Measurements from ENCODE around the gene FXYD7.
A peak's percentile ranks its signal among the peaks of the same experiment; 100 is the strongest.

The FXYD7 gene, protein sequence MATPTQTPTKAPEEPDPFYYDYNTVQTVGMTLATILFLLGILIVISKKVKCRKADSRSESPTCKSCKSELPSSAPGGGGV

DNA sequence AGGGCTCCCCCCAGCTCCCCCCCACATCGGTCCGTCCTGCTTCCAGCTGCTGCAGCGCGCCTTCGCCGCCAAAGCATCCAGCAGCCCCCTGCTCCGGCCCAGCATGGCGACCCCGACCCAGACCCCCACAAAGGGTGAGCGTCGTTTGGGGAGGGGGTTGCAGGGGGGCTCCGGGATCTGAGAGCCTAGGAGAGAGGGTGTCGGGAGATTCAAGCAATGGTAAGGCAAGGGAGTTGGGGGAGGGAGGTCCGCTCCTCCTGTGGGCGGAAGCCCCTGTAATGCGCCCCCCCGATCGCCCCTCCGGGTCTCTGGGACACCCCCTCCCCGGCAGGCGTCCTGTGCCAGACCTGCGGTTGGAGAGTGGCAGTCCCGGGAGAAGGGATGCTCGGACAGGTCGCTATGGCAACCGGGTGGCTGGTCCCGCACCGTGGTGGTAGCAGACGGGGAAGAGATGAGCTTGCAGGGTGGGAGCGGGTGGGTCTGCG is at the start of gene FXYD7:
FXYD7 (plus strand) TSS at position 25 of the 485 bp plus-strand sequence; CDS start at position 104, 79 bp downstream.
- peak within 1 kb of the TSS; percentile 62 for H3K4me2 ChIP-seq (ENCODE audit: low read length)
- no peaks in the 10 kb centered on the region for H3K27me3 ChIP-seq (ENCODE audit: insufficient read depth, low read length)
- H4K20me1 ChIP-seq (ENCODE audit: insufficient read depth, low read length), result no peaks in the 10 kb centered on the region
- peak within 1 kb of the TSS; percentile 27; the same call in 1 of the 2 replicates for H3K9ac ChIP-seq (ENCODE audit: low read length)
- H3K9me3 ChIP-seq (ENCODE audit: low read length), result no peaks in the 10 kb centered on the region
- no peaks in the 10 kb centered on the region; the same call in 1 of the 2 replicates for H3F3A ChIP-seq (ENCODE audit: insufficient read depth, low read length)
- H3K9me2 ChIP-seq (ENCODE audit: low read depth, low read length), result no peaks in the 10 kb centered on the region
- H3K4me1 ChIP-seq (ENCODE audit: insufficient read depth, low read length, severe bottlenecking), result peaks cover 15% of the 10 kb centered on the region
- H3K36me3 ChIP-seq (ENCODE audit: insufficient read depth, low read length), result no peaks in the 10 kb centered on the region
- TF ChIP-seq EZH2 (IDR thresholded peaks at IDR 0.05; ENCODE audit: borderline replicate concordance, low read length), result no peak
- TF ChIP-seq, protein P1, sequence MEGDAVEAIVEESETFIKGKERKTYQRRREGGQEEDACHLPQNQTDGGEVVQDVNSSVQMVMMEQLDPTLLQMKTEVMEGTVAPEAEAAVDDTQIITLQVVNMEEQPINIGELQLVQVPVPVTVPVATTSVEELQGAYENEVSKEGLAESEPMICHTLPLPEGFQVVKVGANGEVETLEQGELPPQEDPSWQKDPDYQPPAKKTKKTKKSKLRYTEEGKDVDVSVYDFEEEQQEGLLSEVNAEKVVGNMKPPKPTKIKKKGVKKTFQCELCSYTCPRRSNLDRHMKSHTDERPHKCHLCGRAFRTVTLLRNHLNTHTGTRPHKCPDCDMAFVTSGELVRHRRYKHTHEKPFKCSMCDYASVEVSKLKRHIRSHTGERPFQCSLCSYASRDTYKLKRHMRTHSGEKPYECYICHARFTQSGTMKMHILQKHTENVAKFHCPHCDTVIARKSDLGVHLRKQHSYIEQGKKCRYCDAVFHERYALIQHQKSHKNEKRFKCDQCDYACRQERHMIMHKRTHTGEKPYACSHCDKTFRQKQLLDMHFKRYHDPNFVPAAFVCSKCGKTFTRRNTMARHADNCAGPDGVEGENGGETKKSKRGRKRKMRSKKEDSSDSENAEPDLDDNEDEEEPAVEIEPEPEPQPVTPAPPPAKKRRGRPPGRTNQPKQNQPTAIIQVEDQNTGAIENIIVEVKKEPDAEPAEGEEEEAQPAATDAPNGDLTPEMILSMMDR (IDR thresholded peaks at IDR 0.05; ENCODE audit: low read length), result no peak
- no peaks in the 10 kb centered on the region for H3K79me2 ChIP-seq (ENCODE audit: insufficient read depth, low read length)
- H2AFZ ChIP-seq (ENCODE audit: low read length), result no peak within 1 kb of the TSS
- peak within 1 kb of the TSS; percentile 44 for H3K4me3 ChIP-seq (ENCODE audit: low read depth, low read length, poor library complexity, severe bottlenecking)
- peak within 1 kb of the TSS; percentile 37 for H3K27ac ChIP-seq (ENCODE audit: low read depth, low read length, poor library complexity, severe bottlenecking)

DNA sequence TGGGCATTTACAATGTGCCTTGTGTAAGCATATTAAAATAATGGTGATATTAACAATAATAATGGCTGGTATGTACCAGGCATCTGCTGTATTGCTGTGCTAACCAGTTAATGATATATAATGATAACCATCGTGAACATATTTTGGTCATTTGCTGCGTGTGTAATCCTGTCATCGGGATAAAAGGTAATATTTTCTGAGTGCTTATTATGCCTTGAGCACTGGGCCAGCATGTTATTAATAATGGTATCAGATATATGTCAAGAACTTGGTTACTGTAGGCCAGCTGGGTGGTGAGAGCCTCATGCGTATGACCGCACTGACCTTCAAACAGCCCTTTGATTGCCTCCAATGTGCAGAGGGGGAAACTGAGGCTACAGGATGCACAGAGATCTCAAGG is 49.6 kb upstream of the FXYD7 start:
- Histone ChIP-seq H3K4me2 (ENCODE audit: low read length) (no peak overlapping the region), H4K20me1 (ENCODE audit: insufficient read depth, low read length) (no peaks in the 10 kb centered on the region), H3K9ac (ENCODE audit: low read length) (no peak overlapping the region), H3K9me2 (ENCODE audit: low read depth, low read length) (no peaks in the 10 kb centered on the region), H3K9me3 (ENCODE audit: low read length) (no peaks in the 10 kb centered on the region), H3K4me1 (ENCODE audit: insufficient read depth, low read length, severe bottlenecking) (peaks cover 11% of the 10 kb centered on the region), H2AFZ (ENCODE audit: low read length) (no peak overlapping the region), H3K27me3 (ENCODE audit: insufficient read depth, low read length) (no peaks in the 10 kb centered on the region), H3K36me3 (ENCODE audit: insufficient read depth, low read length) (no peaks in the 10 kb centered on the region), H3K27ac (ENCODE audit: low read depth, low read length, poor library complexity, severe bottlenecking) (no peak overlapping the region), H3K4me3 (ENCODE audit: low read depth, low read length, poor library complexity, severe bottlenecking) (no peak overlapping the region), H3K79me2 (ENCODE audit: insufficient read depth, low read length) (no peaks in the 10 kb centered on the region), H3F3A (ENCODE audit: insufficient read depth, low read length) (no peaks in the 10 kb centered on the region)
- TF ChIP-seq, protein P1 (IDR thresholded peaks at IDR 0.05; ENCODE audit: low read length), result no peak
- TF ChIP-seq EZH2 (IDR thresholded peaks at IDR 0.05; ENCODE audit: borderline replicate concordance, low read length), result no peak

DNA sequence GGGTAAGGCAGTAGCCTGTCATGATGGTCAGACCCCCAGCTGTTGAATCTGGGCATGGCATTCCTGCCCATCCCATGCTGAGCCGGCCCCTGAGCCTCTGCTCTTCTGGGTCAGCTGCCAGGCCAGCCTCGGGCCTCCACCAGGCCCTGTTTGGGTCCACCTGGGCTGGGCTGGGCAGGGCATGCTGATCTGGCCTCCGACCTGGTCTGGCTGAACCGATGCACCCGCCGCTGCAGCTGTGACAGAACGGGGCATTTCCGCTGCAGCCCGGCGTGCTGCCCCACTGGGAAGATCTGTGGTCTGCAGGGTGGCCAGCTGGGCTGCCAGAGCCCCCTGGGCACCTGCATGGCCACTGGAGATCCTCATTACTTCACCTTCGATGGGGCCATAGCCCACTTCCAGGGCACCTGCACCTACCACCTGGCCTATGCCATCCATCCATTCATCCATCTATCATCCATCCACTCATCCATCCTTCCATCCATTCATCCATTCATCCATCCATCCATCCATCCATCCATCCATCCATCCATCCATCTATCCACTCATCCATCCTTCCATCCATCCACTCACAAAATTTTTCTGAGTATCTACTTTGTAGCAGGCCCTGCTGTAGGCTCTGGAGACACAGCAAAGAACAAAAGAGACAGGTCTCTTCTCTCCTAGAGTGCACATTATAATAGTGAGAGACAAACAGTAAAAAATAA is 49.0 kb upstream of the FXYD7 start:
- Histone ChIP-seq H3K79me2 (ENCODE audit: insufficient read depth, low read length) (no peaks in the 10 kb centered on the region), H4K20me1 (ENCODE audit: insufficient read depth, low read length) (no peaks in the 10 kb centered on the region), H3K9ac (ENCODE audit: low read length) (no peak overlapping the region), H3K27ac (ENCODE audit: low read depth, low read length, poor library complexity, severe bottlenecking) (no peak overlapping the region), H3F3A (ENCODE audit: insufficient read depth, low read length) (no peaks in the 10 kb centered on the region), H2AFZ (ENCODE audit: low read length) (no peak overlapping the region), H3K4me3 (ENCODE audit: low read depth, low read length, poor library complexity, severe bottlenecking) (no peak overlapping the region), H3K4me1 (ENCODE audit: insufficient read depth, low read length, severe bottlenecking) (peaks cover 11% of the 10 kb centered on the region), H3K9me3 (ENCODE audit: low read length) (no peaks in the 10 kb centered on the region), H3K4me2 (ENCODE audit: low read length) (no peak overlapping the region), H3K9me2 (ENCODE audit: low read depth, low read length) (no peaks in the 10 kb centered on the region), H3K36me3 (ENCODE audit: insufficient read depth, low read length) (no peaks in the 10 kb centered on the region), H3K27me3 (ENCODE audit: insufficient read depth, low read length) (no peaks in the 10 kb centered on the region)
- no peak for TF ChIP-seq EZH2 (IDR thresholded peaks at IDR 0.05; ENCODE audit: borderline replicate concordance, low read length)
- TF ChIP-seq, protein P1 (IDR thresholded peaks at IDR 0.05; ENCODE audit: low read length), result no peak

Data from OCI-LY1 (cell line).